ENCODE data around the gene RHBDF2.

RHBDF2 gene

GRCh38 chr17:76501018-76501826, at the start of gene RHBDF2:
Gene RHBDF2, minus strand, starts transcription at chr17:76501423. Its CDS starts 19,899 bp downstream, at chr17:76481524.
- DNase-seq (ENCODE audit: low read depth in 1 of 2, low spot score in 1 of 2), result peak; percentile 94 to 97

DNA sequence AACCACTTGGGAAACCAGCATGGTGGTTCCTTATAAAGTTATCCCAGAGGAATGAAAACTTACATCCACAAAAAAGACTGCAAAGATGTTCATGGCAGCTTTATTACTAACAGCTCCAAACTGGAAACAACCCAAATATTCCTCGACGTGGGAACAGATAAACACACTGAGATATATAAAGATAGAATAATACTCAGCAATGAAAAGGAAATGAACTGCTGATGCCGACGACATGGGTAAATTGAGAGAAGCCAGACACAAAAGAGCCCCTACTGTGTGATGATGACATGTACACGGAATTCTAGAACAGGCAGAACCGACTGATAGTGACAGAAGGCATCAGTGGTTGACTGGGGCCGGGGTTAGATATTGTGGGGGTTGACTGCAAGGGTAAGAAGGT, 48.3 kb upstream of the RHBDF2 start:
- no peak for DNase-seq (ENCODE audit: low read depth in 1 of 2, low spot score in 1 of 2)

DNA sequence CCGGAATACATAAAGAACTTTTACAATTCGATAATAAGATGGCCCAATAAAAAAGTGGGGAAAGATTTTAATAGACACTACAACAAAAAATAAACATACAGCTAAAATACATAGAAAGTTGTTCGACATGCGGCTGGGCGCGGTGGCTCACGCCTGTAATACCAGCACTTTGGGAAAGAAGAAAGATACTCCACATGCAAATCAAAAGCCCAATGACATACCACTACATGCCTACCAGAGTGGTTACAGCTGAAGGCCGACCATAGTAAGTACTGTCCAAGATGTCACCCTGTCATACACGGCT, 47.9 kb upstream of the RHBDF2 start:
- no peak for DNase-seq (ENCODE audit: low read depth in 1 of 2, low spot score in 1 of 2)

GRCh38 chr17:76548378-76549214, 47.4 kb upstream of the RHBDF2 start:
- no peak for DNase-seq (ENCODE audit: low read depth in 1 of 2, low spot score in 1 of 2)

DNA sequence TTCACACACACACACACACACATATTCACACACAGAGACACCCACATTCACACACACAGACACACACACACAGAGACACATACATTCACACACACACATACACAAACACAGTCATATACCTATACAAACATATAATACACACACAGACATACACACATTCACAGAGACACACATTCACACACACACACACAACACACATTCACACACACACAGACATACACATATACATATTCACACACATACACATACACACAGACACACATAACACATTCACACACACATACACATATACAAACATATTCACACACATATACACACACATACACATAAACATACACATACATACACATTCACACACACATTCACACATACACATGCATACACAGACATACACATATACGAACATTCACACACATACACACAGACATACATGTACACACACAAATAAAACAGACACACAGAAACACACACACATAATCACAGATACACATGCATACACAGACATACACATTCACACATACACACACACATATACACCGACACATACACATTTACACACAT, 46.5 kb upstream of the RHBDF2 start:
- no peak for DNase-seq (ENCODE audit: low read depth in 1 of 2, low spot score in 1 of 2)

DNA sequence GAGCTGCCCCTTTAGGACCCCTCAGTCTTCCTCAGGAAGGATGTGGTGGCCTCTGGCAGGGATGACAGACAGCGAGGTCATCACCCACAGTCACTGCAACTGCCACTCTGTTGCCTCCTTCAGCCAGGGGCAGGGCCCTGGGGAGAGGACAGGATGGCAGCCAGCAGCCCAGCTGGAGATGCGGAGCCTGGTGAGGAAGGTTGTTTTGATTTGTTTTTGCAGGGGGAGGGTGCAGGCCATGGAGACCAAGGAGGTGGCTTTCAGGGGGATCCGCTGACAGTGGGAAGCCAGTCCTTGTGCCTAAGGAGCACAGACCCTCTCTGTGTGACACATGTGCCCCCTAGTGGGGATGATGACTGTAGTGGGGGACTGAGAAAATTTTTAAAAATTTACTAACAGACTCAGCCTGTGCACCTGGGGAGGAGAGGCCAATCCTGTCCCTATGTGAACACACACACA, 46.0 kb upstream of the RHBDF2 start:
- DNase-seq (ENCODE audit: low read depth in 1 of 2, low spot score in 1 of 2), result no peak

DNA sequence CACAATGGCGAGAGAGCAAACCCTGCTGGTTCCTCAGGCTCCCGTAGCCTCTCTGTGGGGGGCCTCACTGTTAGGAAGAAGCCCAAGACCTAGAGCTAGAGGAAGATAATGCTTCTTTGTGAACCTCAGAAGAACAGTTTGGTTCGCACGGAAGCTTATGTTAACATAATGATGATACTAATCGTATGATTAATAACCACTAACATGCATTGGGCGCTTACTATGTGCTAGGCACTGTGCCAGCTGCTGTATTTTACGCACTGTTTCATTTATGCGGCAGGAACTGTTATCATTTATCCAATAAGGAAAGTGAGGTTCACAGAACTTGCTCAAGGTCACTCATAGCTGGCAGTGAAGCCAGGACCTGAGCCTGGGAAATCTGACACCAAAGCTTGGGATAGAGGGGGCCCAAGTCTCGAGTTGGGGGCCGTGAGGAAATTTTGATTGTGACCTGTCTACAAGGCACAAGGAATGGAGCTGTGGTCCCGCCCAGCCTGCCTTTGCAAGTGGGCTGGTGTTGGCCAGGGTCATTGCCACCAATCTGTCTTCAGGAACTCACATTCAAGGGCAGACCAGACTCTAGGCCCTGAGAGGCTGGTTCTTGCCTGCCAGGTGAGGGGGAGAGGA, 45.4 kb upstream of the RHBDF2 start:
- no peak for DNase-seq (ENCODE audit: low read depth in 1 of 2, low spot score in 1 of 2)

- no peak for DNase-seq (ENCODE audit: low read depth in 1 of 2, low spot score in 1 of 2)
These were observed 44.8 kb upstream of the RHBDF2 start for GRCh38 chr17:76545918-76546555.

DNA sequence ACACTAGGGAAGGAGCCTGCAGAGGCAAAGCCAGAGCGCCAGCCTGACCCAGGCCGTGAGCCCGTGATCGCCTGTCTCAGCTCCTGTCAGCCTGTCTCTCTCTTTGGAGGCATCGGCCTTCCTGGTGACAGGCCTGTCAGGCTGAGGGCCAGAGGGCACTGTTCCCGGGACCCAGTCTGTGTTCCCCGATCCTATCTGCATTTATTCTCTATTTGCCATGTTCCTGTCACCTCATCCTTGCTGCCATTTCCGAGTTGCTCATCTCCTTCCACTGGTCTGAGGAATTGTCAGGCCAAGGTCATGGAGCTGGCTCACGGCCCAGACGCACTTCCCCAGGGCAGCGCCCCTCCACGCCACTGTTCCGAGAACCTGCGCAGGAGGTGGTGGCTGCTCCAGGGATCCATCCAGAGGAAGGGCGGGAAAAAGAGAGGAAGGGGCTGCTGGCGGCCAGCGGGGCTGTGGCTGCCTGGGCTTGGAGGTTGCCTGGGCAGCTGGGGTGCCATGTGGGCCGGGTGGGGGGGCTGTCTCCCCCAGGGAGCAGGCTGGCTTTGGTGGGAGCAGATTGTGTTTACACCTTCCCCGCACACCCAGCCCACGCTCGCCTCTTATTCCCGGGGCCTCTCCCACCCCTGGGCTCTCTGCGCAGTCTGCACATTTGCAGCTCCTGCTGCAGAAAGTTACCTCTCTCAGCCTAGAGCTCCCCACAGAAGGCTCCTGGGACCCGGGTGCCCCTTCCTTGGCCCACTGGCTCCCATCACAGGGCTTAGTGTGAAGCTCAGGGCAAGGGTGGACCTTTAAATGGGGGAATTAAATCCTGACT, 43.5 kb upstream of the RHBDF2 start:
- DNase-seq (ENCODE audit: low read depth in 1 of 2, low spot score in 1 of 2), result no peak

- DNase-seq (ENCODE audit: low read depth in 1 of 2, low spot score in 1 of 2), result no peak
These were observed 42.8 kb upstream of the RHBDF2 start for GRCh38 chr17:76543826-76544545.

DNA sequence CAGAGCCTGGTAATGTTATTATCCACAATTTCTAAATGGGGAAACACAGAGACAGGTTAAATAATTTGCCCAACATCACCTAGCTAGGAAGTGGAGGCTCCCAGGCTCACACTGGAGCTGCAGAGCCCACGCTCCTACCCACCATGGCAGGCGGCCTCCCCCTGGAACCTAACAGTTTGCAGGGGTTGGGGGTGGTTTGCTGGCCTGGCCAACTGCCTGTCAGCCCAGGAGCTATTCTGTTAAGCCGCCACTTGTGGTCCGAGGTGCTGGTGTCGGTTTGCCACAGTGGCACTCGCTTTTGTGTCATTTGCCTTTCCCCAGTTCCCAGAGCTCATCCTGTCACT, 42.2 kb upstream of the RHBDF2 start:
- no peak for DNase-seq (ENCODE audit: low read depth in 1 of 2, low spot score in 1 of 2)

DNA sequence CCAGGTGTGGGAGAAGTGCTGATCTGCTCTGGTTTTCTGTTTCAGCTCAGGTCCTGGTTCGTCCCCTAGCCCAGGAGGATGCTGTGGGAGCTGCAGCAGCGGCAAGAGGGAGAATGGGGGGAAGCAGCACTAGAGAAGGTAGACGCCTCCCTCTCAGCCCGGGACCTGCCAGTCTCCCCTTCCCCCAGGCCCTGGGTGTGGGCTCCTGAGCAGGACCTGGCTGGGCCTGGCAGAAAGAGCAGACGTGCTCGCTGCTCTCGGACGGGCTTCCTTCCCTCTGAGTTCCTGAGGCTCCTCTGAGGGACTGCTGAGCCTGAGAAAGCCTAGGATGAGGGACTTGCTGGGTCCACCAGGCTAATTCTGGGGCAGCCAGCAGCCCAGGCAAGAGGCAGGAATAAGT, 41.8 kb upstream of the RHBDF2 start:
- no peak for DNase-seq (ENCODE audit: low read depth in 1 of 2, low spot score in 1 of 2)

DNA sequence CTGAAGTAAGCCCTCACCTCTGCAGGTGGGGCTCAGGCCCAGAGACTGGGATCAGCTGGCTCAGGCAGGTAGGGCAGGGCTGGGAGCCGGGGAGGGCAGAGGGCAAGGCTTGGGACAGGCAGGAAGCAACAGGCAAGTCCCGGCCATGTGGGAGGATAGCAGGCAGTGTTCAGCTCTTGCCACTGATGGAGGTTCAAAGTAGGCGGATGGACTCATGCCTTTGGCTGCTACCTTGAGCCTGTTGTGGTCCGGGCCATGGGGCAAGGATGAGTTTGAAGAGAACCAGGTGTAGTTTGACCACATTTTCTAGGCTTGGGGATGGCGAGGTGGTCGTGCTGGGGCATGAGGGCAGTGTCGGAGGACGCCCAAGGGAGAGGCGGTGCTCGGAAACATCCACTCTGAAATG, 41.3 kb upstream of the RHBDF2 start:
- DNase-seq (ENCODE audit: low read depth in 1 of 2, low spot score in 1 of 2), result no peak

- no peak for DNase-seq (ENCODE audit: low read depth in 1 of 2, low spot score in 1 of 2)
These were observed 40.7 kb upstream of the RHBDF2 start for GRCh38 chr17:76541739-76542454.

- DNase-seq (ENCODE audit: low read depth in 1 of 2, low spot score in 1 of 2), result no peak
These were observed 39.4 kb upstream of the RHBDF2 start for GRCh38 chr17:76540381-76541300.

- no peak for DNase-seq (ENCODE audit: low read depth in 1 of 2, low spot score in 1 of 2)
These were observed 38.5 kb upstream of the RHBDF2 start, which contains the start of gene PRCD for GRCh38 chr17:76539631-76540271. Gene PRCD, plus strand, starts transcription at chr17:76540044. Its CDS starts 98 bp downstream, at chr17:76540142.

GRCh38 chr17:76538941-76539570, 37.8 kb upstream of the RHBDF2 start:
- no peak for DNase-seq (ENCODE audit: low read depth in 1 of 2, low spot score in 1 of 2)
